Neuronal stem cell (in vitro differentiated cells): ENCODE measurements around the gene MLLT3.

Source experiments
- DNase-seq: peaks from one replicate; pipeline ENCODE4 v3.0.0-alpha.2; 2013; ENCODE audit warnings: low spot score
- H2AFZ ChIP-seq: one replicate; pipeline ENCODE4 v1.6.1; 2013; ENCODE audit warnings: mild to moderate bottlenecking, low read length, inconsistent platforms
- H2AK5ac ChIP-seq: 2 replicates; pipeline ENCODE4 v1.6.1; 2013; ENCODE audit warnings: low read depth, mild to moderate bottlenecking, inconsistent platforms, low read length, moderate library complexity, mixed read lengths
- H2BK120ac ChIP-seq: 2 replicates; pipeline ENCODE4 v1.6.1; 2013; ENCODE audit warnings: low read depth, mild to moderate bottlenecking, inconsistent platforms, low read length, moderate library complexity, mixed read lengths
- H2BK12ac ChIP-seq: one replicate; pipeline ENCODE4 v1.6.1; 2013; ENCODE audit warnings: low read length, inconsistent platforms
- H2BK15ac ChIP-seq: 2 replicates; pipeline ENCODE4 v1.6.1; 2013; ENCODE audit warnings: mild to moderate bottlenecking, low read length, inconsistent platforms, mixed read lengths
- H2BK5ac ChIP-seq: one replicate; pipeline ENCODE4 v1.6.1; 2013; ENCODE audit warnings: inconsistent platforms, mild to moderate bottlenecking, low read length, moderate library complexity
- H3K14ac ChIP-seq: one replicate; pipeline ENCODE4 v1.6.1; 2013; ENCODE audit warnings: low read length, inconsistent platforms
- H3K18ac ChIP-seq: 2 replicates; pipeline ENCODE4 v1.6.1; 2013; ENCODE audit warnings: low read length, inconsistent platforms
- H3K23ac ChIP-seq: 2 replicates; pipeline ENCODE4 v1.6.1; 2013; ENCODE audit warnings: low read depth, mild to moderate bottlenecking, mixed read lengths, low read length, inconsistent platforms; ENCODE audit not compliant: poor library complexity
- H3K27ac ChIP-seq: replicated peaks from 3 replicates; pipeline ENCODE4 v1.5.1; 2013; ENCODE audit warnings: low read length, inconsistent platforms
- H3K27me3 ChIP-seq, 3 experiments: 2 replicates each; pipeline ENCODE4 v1.6.1; 2013; ENCODE audit warnings: low read length in 3 of 3, mild to moderate bottlenecking in 2 of 3, inconsistent platforms in 1 of 3, low read depth in 1 of 3, mixed read lengths in 1 of 3, moderate library complexity in 1 of 3; ENCODE audit not compliant: control insufficient read depth in 3 of 3, insufficient read depth in 3 of 3
- H3K36me3 ChIP-seq, 2 donors: replicated peaks in 1 of 2; 2 replicates each; pipeline ENCODE4 v1.6.1; 2013; ENCODE audit warnings: low read length in 2 of 2; ENCODE audit not compliant: control insufficient read depth in 2 of 2, insufficient read depth in 2 of 2
- H3K4ac ChIP-seq: 2 replicates; pipeline ENCODE4 v1.6.1; 2013; ENCODE audit warnings: inconsistent platforms, mild to moderate bottlenecking, low read length, moderate library complexity
- H3K4me1 ChIP-seq, 2 donors: 1 replicate in 1 of 2; 2 replicates in 1 of 2; pipeline ENCODE4 v1.6.1; 2013; ENCODE audit warnings: low read length in 2 of 2, low read depth in 1 of 2; ENCODE audit not compliant: control insufficient read depth in 2 of 2, insufficient read depth in 1 of 2
- H3K4me2 ChIP-seq: one replicate; pipeline ENCODE4 v1.6.1; 2013; ENCODE audit warnings: mild to moderate bottlenecking, low read length, inconsistent platforms; ENCODE audit not compliant: insufficient read depth, poor library complexity, severe bottlenecking
- H3K4me3 ChIP-seq, 2 donors: 2 replicates each; pipeline ENCODE4 v1.5.1; 2013; ENCODE audit warnings: low read length in 2 of 2, mild to moderate bottlenecking in 2 of 2, inconsistent platforms in 1 of 2, moderate library complexity in 1 of 2
- H3K79me1 ChIP-seq: one replicate; pipeline ENCODE4 v1.6.1; 2013; ENCODE audit warnings: low read depth, mild to moderate bottlenecking, inconsistent platforms, low read length, moderate library complexity
- H3K9ac ChIP-seq: one replicate; pipeline ENCODE4 v1.6.1; 2013; ENCODE audit warnings: mild to moderate bottlenecking, low read depth, low read length, inconsistent platforms; ENCODE audit not compliant: poor library complexity
- H3K9me3 ChIP-seq, 2 donors: replicated peaks in 1 of 2; 2 replicates each; pipeline versions ENCODE3 to v1.6.1; 2013; ENCODE audit warnings: low read length in 2 of 2, mild to moderate bottlenecking in 2 of 2, inconsistent platforms in 1 of 2, low read depth in 1 of 2, mixed read lengths in 1 of 2, moderate library complexity in 1 of 2; ENCODE audit not compliant: control insufficient read depth in 2 of 2, insufficient read depth in 1 of 2
- H4K8ac ChIP-seq: one replicate; pipeline ENCODE4 v1.6.1; 2013; ENCODE audit warnings: low read depth, mild to moderate bottlenecking, inconsistent platforms, low read length, moderate library complexity
- H4K91ac ChIP-seq: one replicate; pipeline ENCODE4 v1.6.1; 2013; ENCODE audit warnings: low read length, low read depth, mild to moderate bottlenecking, inconsistent platforms; ENCODE audit not compliant: poor library complexity
- WGBS, 2 donors: extraction: QIAGEN DNeasy Blood & Tissue Kit; methylation state at CpG; one replicate each; pipeline ENCODE4 v1.1.7; 2013; ENCODE audit warnings: missing lambda C conversion rate in 2 of 2, mixed read lengths in 1 of 2; ENCODE audit not compliant: insufficient read length in 2 of 2, insufficient replicate concordance in 1 of 2; ENCODE audit errors: extremely low coverage in 2 of 2; 5-methylcytosine and 5-hydroxymethylcytosine counted together

Gene MLLT3

DNA sequence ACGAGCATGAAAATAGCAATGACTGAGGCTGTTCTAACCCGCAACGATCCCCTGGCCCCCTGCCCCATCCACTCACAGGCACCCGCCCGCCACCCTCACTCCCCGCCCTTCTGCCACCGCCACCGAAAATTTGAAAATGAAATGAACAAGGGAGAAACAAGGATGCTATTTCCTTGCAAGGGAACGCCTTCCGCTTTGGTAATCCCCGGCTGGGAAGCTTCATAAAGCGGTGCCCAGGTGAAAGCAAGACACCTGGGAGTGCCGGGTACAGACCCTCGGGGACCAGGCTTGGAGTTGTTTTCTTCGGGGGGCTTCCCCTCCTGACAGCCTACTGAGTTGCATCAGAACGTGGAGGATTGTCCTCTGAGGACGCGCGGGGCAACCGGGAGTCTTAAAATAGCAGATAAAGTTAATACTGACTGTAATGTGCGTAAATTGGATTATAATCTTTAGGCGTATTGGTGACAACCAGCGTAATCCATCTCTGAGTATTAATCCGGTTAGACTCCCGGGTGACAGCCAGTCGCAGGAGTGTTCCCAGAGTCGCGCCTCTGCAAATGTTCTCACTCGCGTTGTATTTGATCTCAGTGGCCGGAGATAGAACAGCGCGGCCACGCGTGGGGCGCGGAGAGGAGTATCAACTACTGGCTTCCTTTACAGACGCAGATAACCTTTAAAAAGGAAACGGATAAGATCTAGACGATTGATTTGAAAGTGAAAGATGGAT, 885 bp upstream of the MLLT3 start:
- WGBS, 2 donors: no CpG with 5 or more reads among the region's 40 CpGs
- Histone ChIP-seq H3K27me3 (peaks cover 0 to 28% (median 2%) of the 10 kb centered on the region in 3 experiments), H3K4ac (no peak overlapping the region), H3K9ac (no peak overlapping the region), H4K8ac (no peak overlapping the region), H2AK5ac (no peak overlapping the region), H4K91ac (no peak overlapping the region), H3K9me3 (no peaks in the 10 kb centered on the region), H3K23ac (no peak overlapping the region), H3K14ac (no peak overlapping the region), H3K79me1 (peaks cover 8% of the 10 kb centered on the region), H2BK5ac (no peak overlapping the region), H3K27ac (no peak overlapping the region), H3K4me1 (peaks cover 5 to 6% of the 10 kb centered on the region in 2 donors), H3K4me3 (peak overlapping the region; percentile 83 to 93), H2BK12ac (no peak overlapping the region), H2BK15ac (no peak overlapping the region), H2AFZ (peak overlapping the region; percentile 98), H3K4me2 (peak overlapping the region; percentile 98), H3K36me3 (no peaks in the 10 kb centered on the region), H2BK120ac (no peak overlapping the region), H3K18ac (no peak overlapping the region)
- DNase-seq: peak; percentile 15

DNA sequence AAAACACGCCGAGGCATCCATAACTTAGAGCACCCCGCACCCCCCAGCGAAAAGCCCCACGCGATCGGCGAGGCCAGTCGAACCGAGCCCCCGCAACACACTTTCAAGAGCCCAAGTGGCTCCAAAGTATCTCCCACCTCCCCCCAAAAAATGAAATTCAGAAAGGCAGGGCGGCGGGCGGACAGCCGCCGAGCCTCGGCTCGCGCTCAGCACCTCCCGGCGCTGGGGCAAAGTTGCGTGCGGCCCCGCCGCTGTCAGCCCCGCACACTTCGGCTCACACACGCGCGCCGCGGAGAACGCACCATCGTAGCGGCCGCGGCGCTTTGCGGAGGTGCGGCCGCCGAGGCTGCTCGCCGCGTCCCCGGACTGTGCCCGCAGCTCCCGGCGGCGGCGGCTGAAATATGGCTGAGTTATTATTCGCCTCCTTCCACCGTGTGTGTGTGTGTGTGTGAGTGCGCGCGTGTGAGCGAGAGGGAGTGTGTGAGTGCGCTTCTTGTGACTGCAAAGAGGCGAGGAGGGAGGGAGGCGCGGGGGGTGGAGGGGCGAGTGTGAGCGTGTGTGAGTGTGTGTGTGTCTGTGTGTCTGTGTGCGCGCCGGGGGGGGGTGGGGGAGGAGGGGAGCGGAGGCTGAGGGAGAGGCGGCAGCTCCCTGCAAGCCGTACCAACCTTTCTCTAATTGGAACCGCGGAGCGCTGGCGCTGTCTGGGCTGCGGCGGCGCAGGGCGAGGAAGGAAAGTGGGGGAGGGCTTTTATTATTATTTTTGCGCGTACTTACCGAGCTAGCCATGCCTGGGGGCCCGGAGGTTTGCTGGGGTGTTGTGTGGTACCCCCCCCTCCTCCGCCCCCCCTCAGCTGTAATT, 599 bp downstream of the MLLT3 start:
- peak overlapping the region; percentile 95 for H3K14ac ChIP-seq
- no peaks in the 10 kb centered on the region for H3K36me3 ChIP-seq
- peak overlapping the region; percentile 96 for H3K9ac ChIP-seq
- WGBS, 2 donors: no CpG with 5 or more reads among the region's 82 CpGs
- peaks cover 5 to 6% of the 10 kb centered on the region in 2 donors for H3K4me1 ChIP-seq
- H3K4me3 ChIP-seq: peak overlapping the region; percentile 93 to 97
- H2AFZ ChIP-seq: peak overlapping the region; percentile 98
- peak overlapping the region; percentile 72 for H2BK120ac ChIP-seq
- H3K23ac ChIP-seq: peak overlapping the region; percentile 65
- no peak overlapping the region for H3K4ac ChIP-seq
- no peaks in the 10 kb centered on the region for H3K9me3 ChIP-seq
- peak overlapping the region; percentile 93 for H2BK5ac ChIP-seq
- H2AK5ac ChIP-seq: no peak overlapping the region
- peak overlapping the region; percentile 88 for H2BK15ac ChIP-seq
- H3K27ac ChIP-seq: peak overlapping the region; percentile 91
- H2BK12ac ChIP-seq: peak overlapping the region; percentile 88
- no peak overlapping the region for H4K91ac ChIP-seq
- H3K4me2 ChIP-seq: peak overlapping the region; percentile 98
- peak; percentile 72 for DNase-seq
- peaks cover 8% of the 10 kb centered on the region for H3K79me1 ChIP-seq
- H3K18ac ChIP-seq: peak overlapping the region; percentile 97
- peaks cover 0 to 28% (median 2%) of the 10 kb centered on the region in 3 experiments for H3K27me3 ChIP-seq
- no peak overlapping the region for H4K8ac ChIP-seq

DNA sequence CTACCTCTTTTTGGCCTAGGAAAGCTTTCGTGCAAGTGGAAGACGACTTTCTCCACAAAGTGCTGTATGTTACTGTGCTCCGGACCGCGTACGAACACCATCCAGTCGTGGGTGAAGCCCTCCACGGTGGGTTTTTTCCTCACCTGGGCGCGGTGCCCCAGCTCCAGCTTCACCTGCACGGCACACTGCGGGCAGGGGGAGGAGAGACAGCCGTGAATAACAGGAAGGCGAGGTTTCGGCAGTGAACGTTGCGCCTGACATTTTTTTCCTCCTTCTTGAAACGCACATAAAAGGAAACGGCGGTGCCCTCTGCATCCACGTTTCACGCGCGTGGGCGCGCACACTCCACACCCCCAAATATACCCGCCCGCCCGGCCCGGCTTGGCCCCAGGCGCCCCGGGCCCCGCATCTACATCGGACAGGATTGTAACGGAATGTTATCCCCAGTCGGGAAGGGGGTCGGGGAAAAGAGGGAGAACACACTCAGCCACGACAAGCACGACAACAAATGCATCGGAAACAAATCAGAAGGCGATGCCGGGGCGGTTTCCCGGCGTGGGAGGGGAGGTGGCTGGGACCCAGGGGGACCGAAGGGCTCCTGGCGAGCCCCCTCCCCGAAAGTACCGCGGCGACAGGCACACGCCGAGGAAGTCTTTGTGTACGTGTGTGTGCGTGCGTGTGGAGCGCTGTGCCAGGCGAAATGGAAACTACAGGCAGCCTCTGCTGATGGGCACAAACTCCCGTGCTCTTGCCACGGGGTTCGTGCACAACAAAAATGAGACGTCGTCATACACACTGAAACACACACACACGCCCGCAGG, 1.4 kb downstream of the MLLT3 start:
- Histone ChIP-seq H2BK120ac (peak overlapping the region; percentile 56), H3K27me3 (peaks cover 0 to 28% (median 2%) of the 10 kb centered on the region in 3 experiments), H2BK15ac (peak overlapping the region; percentile 88), H3K27ac (no peak overlapping the region), H3K4ac (no peak overlapping the region), H3K4me1 (peaks cover 5 to 6% of the 10 kb centered on the region in 2 donors), H2BK5ac (peak overlapping the region; percentile 93), H3K36me3 (no peaks in the 10 kb centered on the region), H4K8ac (no peak overlapping the region), H3K79me1 (peaks cover 8% of the 10 kb centered on the region), H4K91ac (no peak overlapping the region), H3K14ac (peak overlapping the region; percentile 95), H2AFZ (peak overlapping the region; percentile 98), H2AK5ac (no peak overlapping the region), H3K18ac (peak overlapping the region; percentile 97), H2BK12ac (no peak overlapping the region), H3K9me3 (no peaks in the 10 kb centered on the region), H3K4me3 (peak overlapping the region; percentile 93 to 97), H3K9ac (peak overlapping the region; percentile 96), H3K23ac (peak overlapping the region; percentile 65), H3K4me2 (peak overlapping the region; percentile 98)
- peak; percentile 27 for DNase-seq
- no CpG with 5 or more reads among the region's 65 CpGs for WGBS, 2 donors
